Sigmoid colon (tissue), 4 donors: ENCODE data around the gene CD300LG.

Experiments used
- EP300 ChIP-seq, 4 donors: sonication (generic); formaldehyde crosslinking; IDR thresholded peaks; one replicate each; pipeline ENCODE4 v1.6.1; 2017; ENCODE audit warnings: antibody characterized with exemption in 4 of 4
- POLR2A ChIP-seq, 2 donors: fragments of 450-650 bp; IDR thresholded peaks; one replicate each; pipeline ENCODE4 v1.6.1; 2016; ENCODE audit warnings: antibody characterized with exemption in 2 of 2, mild to moderate bottlenecking in 2 of 2, moderate library complexity in 2 of 2
- POLR2AphosphoS5 ChIP-seq, 4 donors: sonication (generic); formaldehyde crosslinking; IDR thresholded peaks; one replicate each; pipeline ENCODE4 v1.6.1; 2017; ENCODE audit warnings: antibody characterized with exemption in 4 of 4
- TF ChIP-seq, protein P1 (sequence below), 4 experiments: fragments of 450-650 bp in 3 of 4; fragments of 200-600 bp in 1 of 4; IDR thresholded peaks; one replicate each; pipeline ENCODE4 v1.5.1; 2016 to 2019; ENCODE audit warnings: antibody characterized with exemption in 4 of 4, mild to moderate bottlenecking in 3 of 4, moderate library complexity in 2 of 4

DNA sequence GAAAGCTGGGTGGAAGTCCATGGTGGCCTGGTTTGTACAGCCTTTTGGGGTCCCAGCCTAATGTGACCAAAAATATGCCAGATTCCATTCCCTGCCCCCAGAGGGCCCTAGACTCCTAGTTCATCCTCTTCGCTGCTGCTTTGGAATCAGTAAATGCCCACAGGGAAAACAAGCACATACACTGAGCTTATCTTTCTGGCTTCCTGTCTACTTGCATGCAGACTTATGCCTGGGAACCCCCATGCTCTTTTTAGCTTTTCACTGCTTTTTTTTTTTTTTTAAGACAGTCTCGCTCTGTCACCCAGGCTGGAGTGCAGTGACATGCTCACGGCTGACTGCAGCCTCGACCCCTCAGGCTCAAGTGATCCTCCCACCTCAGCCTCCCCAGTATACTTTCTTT, 6.2 kb upstream of the CD300LG start:
- TF ChIP-seq, protein P1, sequence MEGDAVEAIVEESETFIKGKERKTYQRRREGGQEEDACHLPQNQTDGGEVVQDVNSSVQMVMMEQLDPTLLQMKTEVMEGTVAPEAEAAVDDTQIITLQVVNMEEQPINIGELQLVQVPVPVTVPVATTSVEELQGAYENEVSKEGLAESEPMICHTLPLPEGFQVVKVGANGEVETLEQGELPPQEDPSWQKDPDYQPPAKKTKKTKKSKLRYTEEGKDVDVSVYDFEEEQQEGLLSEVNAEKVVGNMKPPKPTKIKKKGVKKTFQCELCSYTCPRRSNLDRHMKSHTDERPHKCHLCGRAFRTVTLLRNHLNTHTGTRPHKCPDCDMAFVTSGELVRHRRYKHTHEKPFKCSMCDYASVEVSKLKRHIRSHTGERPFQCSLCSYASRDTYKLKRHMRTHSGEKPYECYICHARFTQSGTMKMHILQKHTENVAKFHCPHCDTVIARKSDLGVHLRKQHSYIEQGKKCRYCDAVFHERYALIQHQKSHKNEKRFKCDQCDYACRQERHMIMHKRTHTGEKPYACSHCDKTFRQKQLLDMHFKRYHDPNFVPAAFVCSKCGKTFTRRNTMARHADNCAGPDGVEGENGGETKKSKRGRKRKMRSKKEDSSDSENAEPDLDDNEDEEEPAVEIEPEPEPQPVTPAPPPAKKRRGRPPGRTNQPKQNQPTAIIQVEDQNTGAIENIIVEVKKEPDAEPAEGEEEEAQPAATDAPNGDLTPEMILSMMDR (IDR thresholded peaks at IDR 0.05) = no peak
- TF ChIP-seq POLR2AphosphoS5 (IDR thresholded peaks at IDR 0.05) = no peak
- no peak for TF ChIP-seq POLR2A (IDR thresholded peaks at IDR 0.05)
- no peak for TF ChIP-seq EP300 (IDR thresholded peaks at IDR 0.05)
